GM19193 (cell line): Measurements from ENCODE around the gene CXorf65.

Experiments
- POLR2A ChIP-seq: IDR thresholded peaks from 4 replicates; pipeline ENCODE4 v1.6.1; 2011; ENCODE audit not compliant: insufficient read depth, insufficient read length; ENCODE audit errors: extremely low read depth

Gene CXorf65

GRCh38 chrX:71111921-71112431 lies 5.4 kb upstream of the CXorf65 start:
- TF ChIP-seq POLR2A: no peak

- TF ChIP-seq POLR2A: peak; percentile 86
Observed at GRCh38 chrX:71111141-71111843, 4.8 kb upstream of the CXorf65 start, which contains the start of gene IL2RG. IL2RG (minus strand) TSS chrX:71111577; CDS start chrX:71111539, 38 bp downstream.

GRCh38 chrX:71109051-71109450 lies 2.5 kb upstream of the CXorf65 start:
- TF ChIP-seq POLR2A: no peak

- no peak for TF ChIP-seq POLR2A
Observed at GRCh38 chrX:71107762-71108360, 1.3 kb upstream of the CXorf65 start.

GRCh38 chrX:71107245-71107644 lies 705 bp upstream of the CXorf65 start:
- no peak for TF ChIP-seq POLR2A

- TF ChIP-seq POLR2A: no peak
Observed at GRCh38 chrX:71105628-71106027, 912 bp downstream of the CXorf65 start.

- TF ChIP-seq POLR2A: no peak
Observed at GRCh38 chrX:71103110-71103983, 3.2 kb downstream of the CXorf65 start.

- TF ChIP-seq POLR2A: no peak
Observed at GRCh38 chrX:71102292-71102691, 4.2 kb downstream of the CXorf65 start.

- no peak for TF ChIP-seq POLR2A
Observed at GRCh38 chrX:71100581-71101505, 5.7 kb downstream of the CXorf65 start.

GRCh38 chrX:71099736-71100135 lies 6.8 kb downstream of the CXorf65 start:
- no peak for TF ChIP-seq POLR2A

GRCh38 chrX:71098951-71099506 lies 7.5 kb downstream of the CXorf65 start:
- TF ChIP-seq POLR2A: no peak

GRCh38 chrX:71098302-71098701 lies 8.2 kb downstream of the CXorf65 start:
- TF ChIP-seq POLR2A: no peak

- no peak for TF ChIP-seq POLR2A
Observed at GRCh38 chrX:71096760-71097032, 9.8 kb downstream of the CXorf65 start.
